Measurements from ENCODE around the gene PPP2R5A.

DNA sequence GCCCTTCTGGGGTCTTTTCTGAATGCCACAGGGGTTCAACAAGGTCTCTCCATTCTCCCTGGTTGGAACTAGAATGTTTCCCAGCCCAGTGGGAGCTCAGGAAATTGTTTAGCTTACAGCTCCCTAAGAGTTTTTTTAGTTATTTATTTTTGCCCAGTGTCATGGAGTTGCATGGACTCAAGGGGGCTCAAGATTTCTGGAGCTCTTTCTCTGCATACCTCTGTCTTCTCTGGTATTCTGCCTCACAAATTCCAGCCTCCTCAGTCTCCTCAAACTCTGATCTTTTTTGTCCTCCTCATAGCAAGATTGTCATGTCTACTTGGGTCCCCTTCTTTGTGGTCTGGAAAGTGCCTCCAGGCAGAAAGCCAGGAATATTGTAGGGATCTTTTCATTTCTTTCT is 15.9 kb upstream of the PPP2R5A start:
- TF ChIP-seq EZH2 (IDR thresholded peaks at IDR 0.05) (no peak), POLR2AphosphoS5 (IDR thresholded peaks at IDR 0.05; ENCODE audit: borderline replicate concordance, low read depth, low read length) (no peak)

Data from SK-N-MC (cell line).